Chondrocyte (in vitro differentiated cells): ENCODE measurements around the gene TRAPPC10. TPM values are rescaled to one million over a fixed set of nuclear protein-coding genes. Genes with fewer than 3 reads are reported as not detected.

Experiments
- DNase-seq: peaks from one replicate; pipeline ENCODE4 v3.0.0; 2021; ENCODE audit warnings: mixed read lengths, low spot score
- H3K27ac Mint-ChIP-seq: one replicate; pipeline ENCODE4 v1.8.0; 2021; ENCODE audit warnings: mild to moderate bottlenecking, moderate library complexity, mixed read lengths; ENCODE audit not compliant: unreplicated experiment
- H3K27me3 Mint-ChIP-seq: 2 replicates; pipeline ENCODE4 v1.8.0; 2021; ENCODE audit warnings: low read depth, mixed read lengths
- H3K36me3 Mint-ChIP-seq: 2 replicates; pipeline ENCODE4 v1.8.0; 2021; ENCODE audit warnings: low read depth, mixed read lengths
- H3K4me1 Mint-ChIP-seq: 2 replicates; pipeline ENCODE4 v1.8.0; 2021; ENCODE audit warnings: low read depth, mild to moderate bottlenecking, mixed read lengths
- H3K4me3 Mint-ChIP-seq: one replicate; pipeline ENCODE4 v1.8.0; 2021; ENCODE audit warnings: mild to moderate bottlenecking, moderate library complexity, mixed read lengths; ENCODE audit not compliant: unreplicated experiment
- H3K9me3 Mint-ChIP-seq: 2 replicates; pipeline ENCODE4 v1.8.0; 2021; ENCODE audit warnings: low read depth, mixed read lengths
- CTCF ChIP-seq: fragments of 200-600 bp; sonication (generic); IDR thresholded peaks from 2 replicates; pipeline ENCODE4 v1.5.0; 2021; ENCODE audit warnings: antibody characterized with exemption, mild to moderate bottlenecking, moderate library complexity
- total RNA-seq: library from RNA; stranded (reverse); gene quantifications from 3 replicates; pipeline ENCODE4 v1.2.1, GENCODE V29; 2021

Gene TRAPPC10
- total RNA-seq, 1 donor from 2014 or later: 31.0 TPM

- TF ChIP-seq CTCF: no peak
- Mint-ChIP-seq H3K4me3 (no peak overlapping the region), H3K27me3 (no peaks in the 10 kb centered on the region), H3K4me1 (no peaks in the 10 kb centered on the region), H3K36me3 (peaks cover 15% of the 10 kb centered on the region), H3K9me3 (no peaks in the 10 kb centered on the region), H3K27ac (no peak overlapping the region)
- no peak for DNase-seq
Observed at GRCh38 chr21:43968410-43969114, 43.5 kb upstream of the TRAPPC10 start.

GRCh38 chr21:43969115-43969444 lies 43.0 kb upstream of the TRAPPC10 start:
- Mint-ChIP-seq H3K4me3 (no peak overlapping the region), H3K27me3 (no peaks in the 10 kb centered on the region), H3K9me3 (no peaks in the 10 kb centered on the region), H3K27ac (no peak overlapping the region), H3K36me3 (peaks cover 14% of the 10 kb centered on the region), H3K4me1 (no peaks in the 10 kb centered on the region)
- DNase-seq: no peak
- no peak for TF ChIP-seq CTCF

- H3K9me3 Mint-ChIP-seq: no peaks in the 10 kb centered on the region
- H3K27ac Mint-ChIP-seq: no peak overlapping the region
- no peak for TF ChIP-seq CTCF
- no peak overlapping the region for H3K4me3 Mint-ChIP-seq
- peaks cover 10% of the 10 kb centered on the region for H3K36me3 Mint-ChIP-seq
- DNase-seq: no peak
- no peaks in the 10 kb centered on the region for H3K27me3 Mint-ChIP-seq
- H3K4me1 Mint-ChIP-seq: no peaks in the 10 kb centered on the region
Observed at GRCh38 chr21:43970551-43970950, 41.6 kb upstream of the TRAPPC10 start.

- Mint-ChIP-seq H3K36me3 (peaks cover 10% of the 10 kb centered on the region), H3K4me1 (no peaks in the 10 kb centered on the region), H3K27ac (no peak overlapping the region), H3K9me3 (no peaks in the 10 kb centered on the region), H3K4me3 (no peak overlapping the region), H3K27me3 (no peaks in the 10 kb centered on the region)
- DNase-seq: no peak
- no peak for TF ChIP-seq CTCF
Observed at GRCh38 chr21:43971201-43971991, 40.7 kb upstream of the TRAPPC10 start.

- Mint-ChIP-seq H3K4me3 (no peak overlapping the region), H3K36me3 (peaks cover 9% of the 10 kb centered on the region), H3K27me3 (no peaks in the 10 kb centered on the region), H3K27ac (no peak overlapping the region), H3K9me3 (no peaks in the 10 kb centered on the region), H3K4me1 (no peaks in the 10 kb centered on the region)
- DNase-seq: no peak
- no peak for TF ChIP-seq CTCF
Observed at GRCh38 chr21:43971992-43972255, 40.2 kb upstream of the TRAPPC10 start.
